Non-pigmented ciliary epithelial cell (primary cell): ENCODE results near the gene ARL4C.

Experiments
- DNase-seq: peaks from one replicate; pipeline ENCODE4 v3.0.0-alpha.2; 2010; ENCODE audit warnings: low read depth

ARL4C gene

DNA sequence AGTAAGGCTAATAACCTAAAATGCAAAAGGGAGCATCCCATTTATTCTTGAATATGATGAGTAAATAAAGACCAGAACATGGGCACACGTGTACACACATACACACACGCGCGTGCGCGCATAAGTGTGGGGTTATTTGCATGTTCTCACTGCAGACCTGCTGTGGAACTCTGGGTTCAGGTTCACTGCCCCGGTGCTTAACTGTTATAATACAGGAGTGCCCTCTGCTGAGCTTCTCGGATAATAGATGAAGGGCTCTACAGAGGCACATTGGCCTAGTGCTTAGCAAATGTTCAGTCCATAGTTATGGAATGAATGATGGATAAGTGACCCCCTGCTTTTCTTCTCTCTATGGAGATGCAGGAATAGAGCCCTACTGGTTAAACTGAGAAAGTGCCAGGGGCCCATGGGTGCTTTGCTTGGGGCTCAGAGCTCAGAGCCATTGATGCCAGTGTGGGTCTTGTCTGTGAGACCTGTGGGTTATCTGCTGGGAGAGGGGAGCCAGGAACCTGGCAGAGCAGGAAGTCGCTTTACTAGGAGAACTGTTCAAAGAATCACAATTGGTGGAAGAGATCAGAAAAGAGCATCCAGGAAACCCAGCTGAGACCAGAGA, 3.6 kb upstream of the ARL4C start:
- no peak for DNase-seq

DNA sequence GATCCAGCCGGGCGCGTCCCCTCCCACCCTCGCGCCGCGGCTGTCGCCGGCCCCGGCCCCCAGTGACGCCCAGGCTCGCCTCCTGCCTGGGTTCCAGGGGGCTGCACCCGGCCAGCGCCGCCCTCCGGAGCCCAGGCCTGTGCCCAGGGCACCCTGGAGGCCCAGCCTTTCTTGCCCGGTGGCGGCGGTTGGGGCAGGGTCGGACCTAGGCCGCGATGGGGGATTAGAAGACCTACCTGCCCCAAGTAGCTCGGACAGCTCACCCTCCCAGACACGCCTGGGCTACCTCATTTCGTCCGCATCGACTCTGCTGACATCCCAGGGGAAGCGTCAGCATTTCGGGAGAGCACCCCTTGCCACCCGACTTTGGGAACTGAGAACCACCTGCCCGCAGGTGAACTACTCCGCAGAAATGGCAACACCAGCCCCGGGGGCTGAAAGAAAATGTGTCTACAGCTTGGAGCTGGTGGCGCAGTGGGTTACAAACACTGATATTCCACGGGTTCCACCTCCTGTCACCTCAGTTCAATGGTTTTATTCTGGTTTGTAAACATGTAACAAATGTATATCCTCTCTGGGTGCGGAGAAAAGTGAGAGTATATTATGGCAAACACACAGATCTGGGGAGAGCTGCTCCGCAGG, 834 bp upstream of the ARL4C start:
- no peak for DNase-seq

DNA sequence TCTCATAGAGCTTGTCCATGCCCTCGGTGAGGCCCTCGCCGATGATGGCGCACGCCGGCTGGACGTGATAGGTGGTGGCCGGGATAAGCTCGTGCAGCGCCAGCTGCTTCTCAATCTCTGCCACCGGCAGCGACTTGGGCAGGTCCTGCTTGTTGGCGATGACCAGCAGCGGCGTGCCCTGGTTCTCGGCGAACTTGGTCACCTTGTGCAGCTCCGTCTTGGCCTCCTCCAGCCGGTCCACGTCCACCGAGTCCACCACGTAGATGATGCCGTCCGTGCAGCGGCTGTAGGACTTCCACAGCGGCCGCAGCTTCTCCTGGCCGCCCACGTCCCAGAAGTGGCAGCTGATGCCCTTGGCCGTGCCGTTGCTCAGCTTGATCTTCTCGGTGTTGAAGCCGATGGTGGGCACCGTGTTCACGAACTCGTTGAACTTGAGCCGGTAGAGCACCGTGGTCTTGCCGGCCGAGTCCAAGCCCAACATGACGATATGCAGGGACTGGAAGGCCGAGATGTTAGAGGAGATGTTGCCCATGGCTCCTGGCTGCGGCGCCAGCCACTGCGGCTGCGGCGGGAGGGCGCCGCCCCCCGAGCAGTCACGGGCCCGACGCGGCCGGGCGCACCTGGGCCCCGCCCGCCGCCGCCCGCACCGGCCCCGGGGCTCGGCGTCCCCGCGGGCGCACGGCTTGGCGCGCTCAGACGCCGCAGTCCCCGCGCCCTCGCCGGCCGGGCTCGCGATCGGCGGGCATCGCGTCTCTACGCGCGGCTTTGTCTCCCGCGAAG, 636 bp downstream of the ARL4C start:
- DNase-seq = no peak

DNA sequence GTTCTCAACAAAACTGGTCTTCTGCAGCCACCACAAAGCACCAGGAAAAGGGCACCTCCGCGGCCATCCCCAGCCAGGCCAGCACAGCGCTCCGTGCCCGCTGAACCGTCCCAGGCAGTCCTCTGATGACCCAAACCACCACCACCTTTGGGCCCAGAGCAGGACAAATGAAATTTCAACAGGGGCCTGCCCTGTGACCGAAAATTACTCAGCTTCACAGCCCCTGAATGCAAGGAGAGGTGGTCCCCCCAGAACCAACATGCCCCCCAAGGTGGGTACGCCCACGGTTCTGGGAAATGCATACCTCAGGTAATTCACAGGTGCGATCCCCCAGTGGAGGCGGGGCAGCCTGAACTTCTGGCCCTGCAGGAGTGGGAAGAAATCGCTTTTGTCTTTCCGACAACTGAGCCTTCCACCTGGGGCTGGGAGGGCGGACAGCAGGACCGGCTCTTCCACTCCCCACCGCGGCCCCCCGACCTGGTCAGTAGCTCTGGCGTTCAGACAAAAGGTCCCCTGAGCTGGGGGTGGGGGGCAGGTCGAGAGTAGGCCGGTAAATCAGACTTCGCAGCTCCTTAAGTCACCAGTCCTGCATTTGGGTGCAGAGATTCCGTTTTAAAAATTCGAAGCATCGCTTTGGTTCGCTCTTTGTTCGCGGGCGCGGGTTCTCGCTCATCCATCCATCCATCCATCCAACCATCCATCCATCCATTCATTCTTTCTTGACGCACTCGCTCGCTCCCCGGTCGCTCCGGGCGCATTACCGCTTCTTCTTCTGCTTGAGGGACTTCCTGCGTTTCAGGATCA, 1.4 kb downstream of the ARL4C start:
- no peak for DNase-seq

DNA sequence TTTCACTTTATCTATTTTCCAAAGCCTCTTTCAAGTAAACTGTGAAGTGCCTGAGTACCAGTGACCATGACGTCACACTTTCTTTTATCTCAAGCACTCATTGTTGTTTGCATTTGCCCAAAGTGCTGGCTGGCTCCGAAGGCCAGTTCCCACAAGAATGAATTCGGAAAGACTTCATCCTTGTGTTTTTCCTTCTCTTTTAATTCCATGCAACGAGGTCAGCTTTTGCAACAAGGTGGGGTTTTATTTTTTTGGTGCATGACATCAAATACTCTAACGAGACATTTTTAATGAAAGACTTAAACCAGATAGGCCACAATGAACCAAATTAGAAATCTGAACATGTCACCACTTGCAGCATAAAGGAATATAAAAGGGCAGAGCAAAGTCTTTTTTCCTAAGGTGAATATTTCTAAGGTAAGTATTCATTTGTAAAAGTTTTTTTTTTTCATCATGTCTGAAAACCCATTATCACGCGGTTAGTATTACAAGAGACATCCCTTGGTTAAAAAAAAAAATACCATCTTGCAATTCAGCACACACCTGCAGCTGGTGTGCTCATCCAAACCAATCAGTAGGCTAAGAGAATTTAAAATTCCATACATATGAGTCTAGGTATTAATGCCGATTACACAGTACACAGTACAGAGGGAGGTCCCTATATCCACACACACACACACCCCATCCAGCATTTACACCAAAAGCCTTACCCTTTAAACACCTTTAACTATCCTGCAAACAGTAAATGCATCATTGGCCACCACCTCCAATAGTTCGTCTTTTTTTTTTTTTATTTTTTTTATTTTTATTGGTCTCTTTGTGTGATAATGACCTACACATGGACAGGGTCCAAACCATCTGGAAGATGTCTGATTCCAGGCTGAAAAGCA, 2.3 kb downstream of the ARL4C start:
- DNase-seq = no peak

DNA sequence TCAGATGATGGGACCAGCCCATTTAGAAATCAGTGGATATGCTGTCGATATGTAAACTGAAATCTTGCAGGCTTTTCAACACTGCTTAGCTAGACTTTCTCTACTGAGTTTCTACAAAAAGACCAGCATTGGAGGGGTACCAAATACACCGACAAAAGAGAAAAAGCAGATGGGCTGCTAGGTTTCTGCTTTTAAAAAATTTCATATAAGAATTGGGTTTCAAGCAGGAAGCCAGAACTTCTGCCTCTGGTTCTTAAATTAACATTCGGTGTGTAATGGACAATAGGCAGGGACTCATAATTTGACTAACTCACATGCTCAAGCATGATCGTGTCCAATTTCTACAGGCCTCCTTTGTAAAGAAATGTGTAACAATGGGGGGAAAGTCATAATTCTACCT, 3.1 kb downstream of the ARL4C start:
- no peak for DNase-seq

DNA sequence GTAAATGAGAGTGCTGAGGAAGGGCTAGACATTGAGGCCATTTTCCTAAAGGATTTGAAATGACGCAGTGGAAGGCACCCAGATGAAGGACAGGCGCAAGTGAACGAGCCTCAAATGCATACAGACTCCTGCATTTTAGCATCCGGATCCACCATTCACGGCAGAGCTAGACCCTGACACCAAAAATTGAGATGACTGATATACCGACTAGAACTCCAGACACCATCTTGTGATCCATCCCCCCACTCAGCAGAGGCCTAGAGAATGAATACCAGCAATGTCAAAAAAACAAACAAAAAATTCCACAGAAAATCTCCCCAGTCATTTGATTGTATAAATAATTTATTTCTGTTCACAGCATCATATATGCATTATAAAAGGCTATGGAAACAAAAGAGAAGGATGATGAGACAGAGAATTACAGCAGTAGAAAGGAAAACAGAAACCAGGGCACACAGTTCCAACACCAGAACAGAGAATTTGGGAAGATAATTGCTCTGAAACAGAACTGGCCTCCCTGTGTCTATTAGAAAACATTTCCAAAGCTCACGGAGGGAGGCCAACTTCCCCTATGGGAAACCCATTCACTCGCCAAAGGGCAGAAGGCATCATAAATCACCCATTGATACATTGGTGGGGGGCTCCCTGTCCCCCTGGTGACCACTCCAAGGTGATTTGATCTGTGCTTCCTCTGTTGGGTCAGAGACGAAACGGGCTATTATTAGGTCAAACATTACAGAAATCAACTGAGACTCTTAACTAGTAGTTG, 4.0 kb downstream of the ARL4C start:
- no peak for DNase-seq

DNA sequence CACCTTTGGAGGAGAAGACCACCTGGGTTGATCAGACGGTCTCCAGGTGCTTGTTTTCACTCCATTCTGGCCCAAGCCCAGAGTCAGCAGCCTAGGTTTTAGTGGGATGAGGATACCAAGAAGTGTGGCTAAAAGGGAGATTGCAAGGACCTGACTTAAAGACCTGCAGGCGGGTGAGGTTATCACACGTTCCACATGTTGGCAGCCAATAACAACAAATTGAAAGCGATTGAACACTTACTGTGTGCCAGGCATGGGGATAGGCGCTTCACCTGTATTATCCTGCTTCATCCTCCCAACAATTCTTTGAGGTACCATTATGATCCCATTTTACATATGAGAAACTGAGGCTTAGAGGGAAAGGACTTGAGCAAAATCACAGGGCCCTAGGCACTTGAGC, 5.0 kb downstream of the ARL4C start:
- DNase-seq = no peak

DNA sequence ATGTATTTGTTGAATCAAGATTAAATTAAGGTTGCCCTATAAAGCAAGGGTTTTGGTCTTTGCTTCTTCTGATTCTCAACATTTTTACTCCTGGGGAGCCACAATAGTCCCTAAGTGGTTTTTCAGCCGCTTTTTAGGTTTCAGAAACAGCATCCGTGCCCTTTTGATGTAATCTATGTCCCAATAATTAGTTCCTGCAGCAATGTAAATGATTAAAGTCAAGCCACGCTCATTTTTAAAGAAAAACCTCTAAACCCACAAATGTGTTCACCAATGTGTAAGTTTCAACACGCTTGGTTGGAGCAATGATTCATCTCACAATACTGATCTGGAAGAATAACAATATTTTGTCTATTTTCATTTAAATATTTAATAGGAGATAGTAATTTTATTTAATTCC, 5.6 kb downstream of the ARL4C start:
- no peak for DNase-seq

DNA sequence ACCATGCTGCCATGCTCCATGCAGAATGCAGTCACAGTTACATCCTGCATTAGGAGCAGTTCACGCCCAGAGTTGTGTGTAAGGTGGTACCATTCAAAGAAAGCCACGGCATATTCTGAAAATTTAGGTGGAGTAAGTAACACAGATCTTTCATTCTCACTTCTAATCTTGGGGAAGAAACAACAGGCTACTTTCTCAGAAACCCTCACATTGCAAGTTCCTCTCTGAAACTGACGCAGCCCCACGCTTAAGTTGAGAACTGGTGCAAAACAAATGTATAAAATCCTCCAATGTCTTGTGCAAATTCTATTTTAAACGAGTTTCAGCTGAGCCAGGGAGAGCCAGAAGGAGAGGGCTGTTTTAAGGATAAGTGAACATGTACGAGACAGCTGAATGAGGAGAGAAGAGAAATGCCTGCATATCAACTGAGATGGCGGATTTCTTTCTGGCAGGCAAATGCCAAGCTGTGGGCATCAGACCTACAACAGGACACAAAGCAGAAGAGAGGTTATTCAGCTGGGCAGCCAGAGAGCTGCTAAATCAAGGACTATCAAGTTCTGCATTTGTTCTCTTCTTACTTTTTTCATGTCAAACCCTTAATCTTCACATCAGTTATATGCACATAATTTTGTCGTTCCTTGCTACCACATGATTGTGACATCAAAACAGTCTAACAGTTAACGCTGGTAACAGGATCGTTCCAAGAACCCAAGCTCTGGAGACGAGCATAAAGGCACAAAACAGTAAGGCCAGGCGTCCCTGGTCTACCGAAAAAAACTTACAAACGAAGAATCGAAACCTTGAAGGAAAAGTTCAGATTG, 6.4 kb downstream of the ARL4C start:
- DNase-seq = no peak

DNA sequence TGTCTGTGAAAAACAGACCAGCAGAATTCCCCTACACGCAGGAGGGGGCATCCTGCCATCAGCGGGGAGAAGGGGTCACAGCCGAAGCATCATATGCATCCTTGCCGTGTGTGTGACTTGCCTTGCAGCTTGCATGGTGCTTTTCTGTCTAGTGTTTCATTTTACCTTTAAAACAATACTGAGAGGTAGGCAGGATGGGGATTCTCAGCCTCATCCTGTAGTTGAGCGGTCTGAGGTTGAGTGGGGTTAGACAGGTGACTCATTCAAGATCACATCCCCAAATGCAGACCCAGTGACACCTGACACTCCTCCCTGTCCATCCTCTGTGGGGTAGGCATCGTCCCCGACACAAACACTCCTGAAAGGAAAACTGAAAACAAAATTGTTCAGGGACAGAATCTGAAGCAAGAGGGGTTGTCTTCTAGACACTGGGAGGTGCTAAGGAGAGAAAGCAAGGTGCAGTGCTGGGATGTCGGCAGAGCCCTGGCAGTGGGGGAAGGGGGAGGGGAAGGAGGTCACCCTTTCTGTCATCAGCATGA, 7.9 kb downstream of the ARL4C start:
- DNase-seq = no peak

DNA sequence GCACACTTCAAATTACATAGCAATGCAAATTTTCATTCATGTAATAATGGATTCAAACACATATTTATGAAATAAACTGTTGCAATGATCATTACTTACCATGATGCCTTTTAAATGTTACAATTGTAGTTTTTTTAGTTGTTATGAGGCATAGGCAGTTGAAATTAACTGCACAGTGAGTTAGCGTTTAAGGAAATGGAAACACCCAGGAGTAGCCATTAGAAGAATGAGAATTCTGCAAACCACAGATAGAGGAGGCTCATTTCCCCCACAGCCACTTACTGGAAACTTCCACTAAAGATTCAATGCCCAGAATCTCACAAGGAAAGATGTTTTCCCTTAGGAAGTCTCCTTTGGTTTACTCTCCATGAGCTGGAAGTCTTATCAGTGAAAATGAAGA, 8.4 kb downstream of the ARL4C start:
- DNase-seq = no peak

DNA sequence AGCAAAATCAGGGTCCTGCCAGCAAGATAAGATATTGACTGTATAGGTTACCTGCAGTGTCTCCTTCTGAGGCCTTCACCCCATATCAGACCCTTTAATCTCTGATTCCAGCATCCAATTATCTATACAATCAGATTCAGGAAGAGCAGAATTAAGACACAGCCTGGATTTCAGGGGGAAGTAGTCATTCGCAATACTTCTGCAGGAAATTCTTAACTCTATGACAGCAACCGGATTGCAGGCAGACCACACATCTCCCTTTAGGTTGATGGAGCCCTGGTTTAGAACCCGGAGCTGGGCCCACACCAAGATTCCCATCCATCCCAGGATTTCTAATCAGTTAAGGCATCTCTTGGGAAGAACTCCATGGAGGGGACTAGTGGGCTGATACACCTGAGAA, 9.5 kb downstream of the ARL4C start:
- no peak for DNase-seq

DNA sequence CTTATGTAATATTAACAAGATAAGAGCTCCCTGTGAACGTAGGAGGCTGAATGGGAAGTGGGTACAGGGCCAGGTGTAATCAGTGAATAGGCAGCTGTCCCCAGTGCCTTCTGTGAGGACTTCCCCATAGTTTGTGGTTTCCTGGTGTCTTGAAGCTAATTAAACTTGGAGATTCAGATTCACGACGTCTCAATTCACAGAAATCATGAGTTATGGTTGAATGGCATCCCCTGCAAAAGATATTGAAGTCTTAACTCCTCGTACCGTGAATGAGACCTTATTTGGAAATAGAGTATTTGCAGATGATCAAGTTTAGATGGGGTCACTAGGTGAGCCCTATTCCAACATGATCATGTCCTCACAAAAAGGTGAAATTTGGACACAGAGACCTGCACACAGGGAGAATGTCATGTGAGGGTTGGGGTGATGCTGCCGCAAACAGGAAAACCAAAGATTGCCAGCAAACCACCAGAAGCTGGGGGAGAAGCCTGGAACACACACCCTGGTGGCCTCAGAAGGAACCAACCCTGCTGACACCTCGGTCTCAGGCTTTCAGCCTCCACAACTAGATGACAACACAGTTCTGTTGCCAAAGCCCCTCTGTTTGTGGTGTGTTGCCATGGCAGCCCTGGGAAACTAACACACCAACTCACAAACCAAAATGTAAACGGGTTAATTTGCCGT, 13.2 kb downstream of the ARL4C start:
- DNase-seq = no peak

DNA sequence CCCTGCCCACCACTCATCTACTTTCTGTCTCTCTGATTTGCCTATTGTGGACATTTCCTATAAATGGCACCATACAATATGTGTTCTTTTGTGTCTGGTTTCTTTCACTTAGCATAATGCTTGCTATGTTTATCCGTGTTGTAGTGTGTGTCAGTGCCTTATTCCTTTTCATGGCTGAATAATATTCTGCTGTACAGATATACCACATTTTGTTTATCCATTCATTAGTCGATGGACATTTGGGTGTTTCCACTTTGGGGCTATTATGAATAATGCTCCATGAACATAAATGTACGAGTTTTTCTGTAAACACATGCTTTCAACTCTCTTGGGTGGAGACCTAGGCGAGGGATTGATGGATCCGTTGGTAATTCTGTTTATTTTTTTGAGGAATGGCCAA, 15.6 kb downstream of the ARL4C start:
- DNase-seq = no peak

DNA sequence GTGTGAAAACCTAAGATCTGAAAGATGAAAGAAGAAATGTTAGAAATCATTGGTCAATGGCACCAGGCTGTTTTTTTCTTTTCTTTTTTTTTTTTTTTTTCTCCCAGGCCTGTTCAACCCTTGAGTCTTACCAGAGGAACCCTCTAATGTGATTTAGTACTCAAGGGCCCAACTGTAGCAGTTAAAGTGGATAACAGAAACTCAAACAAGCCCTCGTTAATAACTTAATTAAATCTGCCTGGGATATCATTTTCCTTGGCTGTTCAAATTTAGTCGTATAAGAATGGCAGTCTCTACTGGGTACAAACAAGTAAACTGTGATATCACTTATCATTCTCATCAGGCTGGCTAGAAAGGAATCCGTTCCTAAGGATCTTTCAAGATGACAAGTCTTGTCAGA, 16.5 kb downstream of the ARL4C start:
- DNase-seq = no peak

DNA sequence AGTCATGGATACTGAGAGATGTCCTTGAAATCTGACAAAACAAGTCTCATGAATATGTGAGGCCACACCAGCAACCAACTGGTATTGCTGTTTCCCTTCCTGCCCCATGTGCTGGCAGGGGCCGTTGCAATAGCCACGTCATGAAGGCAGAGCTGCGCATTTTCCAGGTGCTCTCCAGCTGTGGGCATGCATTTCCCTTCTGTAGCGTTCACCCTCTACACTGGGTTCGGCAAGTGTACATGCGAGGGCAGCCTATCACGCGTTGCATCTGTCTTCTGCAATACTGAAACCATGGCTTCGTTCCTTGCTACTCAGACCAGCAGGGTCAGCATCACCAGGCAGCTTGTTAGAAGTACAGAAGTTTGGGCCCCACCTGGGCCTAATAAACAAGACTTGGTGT, 17.4 kb downstream of the ARL4C start:
- DNase-seq = no peak

DNA sequence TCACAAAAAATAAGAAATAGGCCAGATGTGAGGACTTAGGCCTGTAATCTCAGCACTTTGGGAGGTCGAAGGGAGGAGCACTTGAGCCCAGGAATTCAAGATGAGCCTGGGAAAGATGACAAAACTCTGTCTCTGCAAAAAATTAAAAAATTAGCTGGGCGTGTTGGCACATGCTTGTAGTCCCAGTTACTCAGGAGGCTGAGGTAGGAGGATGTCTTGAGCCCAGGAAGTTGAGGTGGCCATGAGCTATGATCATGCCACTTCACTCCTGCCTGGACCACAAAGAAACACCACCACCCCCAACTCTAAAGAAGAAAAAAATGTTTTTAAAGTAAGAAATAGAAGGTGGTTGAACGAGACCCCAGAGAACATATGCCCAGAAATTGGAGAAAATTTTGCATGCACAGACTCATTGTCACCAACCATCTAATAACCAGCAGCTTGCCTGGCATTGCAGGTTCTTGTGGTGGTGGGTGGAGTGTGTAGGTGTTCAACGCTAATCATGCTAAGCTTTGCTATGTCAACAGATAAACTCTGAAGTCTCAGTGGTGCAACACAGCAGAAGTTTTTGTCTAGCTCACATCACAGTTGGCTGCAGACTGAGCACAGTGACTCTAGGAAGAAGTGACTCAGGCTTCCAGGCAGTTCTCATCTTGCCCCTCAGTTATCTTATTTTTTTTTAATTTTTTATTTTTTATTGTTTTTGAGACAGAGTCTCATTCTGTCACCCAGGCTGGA, 18.6 kb downstream of the ARL4C start:
- DNase-seq = no peak
